GM12878 (cell line): ENCODE data around the gene TMEM72. TPM values are rescaled to one million over a fixed set of nuclear protein-coding genes. Genes with fewer than 3 reads are reported as not detected.
A peak's percentile ranks its signal among the peaks of the same experiment; 100 is the strongest.

Experiments
- BHLHE40 ChIP-seq, 2 experiments: fragments of 450-650 bp in 1 of 2; IDR thresholded peaks; 2 replicates each; pipeline ENCODE4 v1.6.1; 2011 to 2017; ENCODE audit warnings: low read depth in 2 of 2, borderline replicate concordance in 1 of 2, improper control_type of control experiment in 1 of 2, low read length in 1 of 2, mild to moderate bottlenecking in 1 of 2
- CTCF ChIP-seq, 3 experiments: IDR thresholded peaks in 2 of 3; conservative IDR thresholded peaks in 1 of 3; 2 replicates each; pipeline ENCODE4 v1.5.1; 2011; ENCODE audit warnings: low read depth in 3 of 3, low read length in 3 of 3, mild to moderate bottlenecking in 3 of 3, control low read depth in 2 of 3, moderate library complexity in 2 of 3, inconsistent platforms in 1 of 3, mixed read lengths in 1 of 3; ENCODE audit not compliant: control insufficient read depth in 2 of 3, insufficient read depth in 1 of 3; ENCODE audit errors: extremely low read depth in 1 of 3
- DPF2 ChIP-seq: fragments of 450-650 bp; IDR thresholded peaks from 2 replicates; pipeline ENCODE4 v1.6.1; 2017; ENCODE audit warnings: mild to moderate bottlenecking
- EED ChIP-seq: sonication (generic); IDR thresholded peaks from 2 replicates; pipeline ENCODE4 v1.6.1; 2016; ENCODE audit warnings: antibody characterized with exemption, low read depth
- IKZF1 ChIP-seq: fragments of 450-650 bp; conservative IDR thresholded peaks from 2 replicates; pipeline ENCODE4 v1.6.1; 2017; ENCODE audit warnings: antibody characterized with exemption, mild to moderate bottlenecking
- IKZF2 ChIP-seq, 2 experiments: fragments of 450-650 bp; IDR thresholded peaks; 2 replicates each; pipeline ENCODE4 v1.6.1; 2017; ENCODE audit warnings: mild to moderate bottlenecking in 2 of 2, moderate library complexity in 2 of 2
- IRF4 ChIP-seq: IDR thresholded peaks from 2 replicates; pipeline ENCODE4 v1.6.1; 2011; ENCODE audit warnings: low read depth, low read length
- JUNB ChIP-seq: IDR thresholded peaks from 2 replicates; pipeline ENCODE4 v1.6.1; 2016; ENCODE audit warnings: antibody characterized with exemption, mild to moderate bottlenecking
- MAX ChIP-seq: IDR thresholded peaks from 2 replicates; pipeline ENCODE4 v1.6.1; 2012; ENCODE audit warnings: low read depth, low read length, improper control_type of control experiment
- NR2C1 ChIP-seq: fragments of 450-650 bp; IDR thresholded peaks from 2 replicates; pipeline ENCODE4 v1.6.1; 2017; ENCODE audit warnings: antibody characterized with exemption, mild to moderate bottlenecking, moderate library complexity
- NR2F1 ChIP-seq: fragments of 450-650 bp; conservative IDR thresholded peaks from 2 replicates; pipeline ENCODE4 v1.6.1; 2017; ENCODE audit warnings: mild to moderate bottlenecking
- RB1 ChIP-seq: fragments of 450-650 bp; formaldehyde crosslinking; IDR thresholded peaks from 2 replicates; pipeline ENCODE4 v1.6.1; 2017; ENCODE audit warnings: mild to moderate bottlenecking, borderline replicate concordance
- TBL1XR1 ChIP-seq: IDR thresholded peaks from 2 replicates; pipeline ENCODE4 v1.6.1; 2012; ENCODE audit warnings: low read depth, low read length, improper control_type of control experiment
- TCF12 ChIP-seq: IDR thresholded peaks from 2 replicates; pipeline ENCODE4 v1.6.1; 2011; ENCODE audit warnings: low read depth, mild to moderate bottlenecking, low read length
- ZNF274 ChIP-seq: IDR thresholded peaks from one replicate; pipeline ENCODE4 v1.8.0; 2011; ENCODE audit not compliant: insufficient read length, insufficient read depth
- ZSCAN29 ChIP-seq: fragments of 450-650 bp; IDR thresholded peaks from 2 replicates; pipeline ENCODE4 v1.6.1; 2017; ENCODE audit warnings: mild to moderate bottlenecking, moderate library complexity
- polyA plus RNA-seq, 11 experiments: library from polyadenylated mRNA; depleted of rRNA in 4 of 11; unstranded in 6 of 11; stranded (reverse) in 5 of 11; fragments of >200 nt; fragmentation: Nextera tagmentation in 4 of 11; fragmentation: Illumina TruSeq in 1 of 11; extraction: Ambion mirVana in 4 of 11; extraction: Trizol in 1 of 11; gene quantifications; 1 replicate in 1 of 11; 2 replicates in 10 of 11; pipeline versions ENCODE4 v1.2.1 to v1.2.3, GENCODE V29; 2011 to 2016; ENCODE audit warnings: inconsistent platforms in 2 of 11, missing spikeins in 2 of 11, low read depth in 1 of 11
- total RNA-seq, 4 experiments: library from RNA; depleted of rRNA in 3 of 4; stranded (reverse); fragments of >200 nt in 3 of 4; fragmentation: Illumina TruSeq in 1 of 4; extraction: Trizol in 1 of 4; gene quantifications; 2 replicates each; pipeline versions ENCODE4 v1.2.1 to v1.2.3, GENCODE V29; 2013 to 2021

The TMEM72 gene
- total and polyA plus RNA-seq, 10 of the 15 experiments (the other 5 are each of a cell fraction or from before 2014, with no cell fraction given), result 0.12 TPM; not detected in 9

- peak; percentile 31 to 51 (median 35); a peak in 2 of 6 replicates for TF ChIP-seq CTCF (IDR thresholded peaks at IDR 0.05 in 2 of 3, conservative IDR thresholded peaks at IDR 0.05 in 1 of 3; ENCODE audit: control insufficient read depth in 2 of 3, extremely low read depth in 1 of 3, insufficient read depth in 1 of 3, low read depth in 3 of 3, low read length in 3 of 3)
- peak; percentile 75 for TF ChIP-seq NR2C1
- TF ChIP-seq DPF2, result peak; percentile 29; the same call in 1 of the 2 replicates
- peak; percentile 28 to 60; a peak in 3 of 4 replicates for TF ChIP-seq BHLHE40 (IDR thresholded peaks at IDR 0.05; ENCODE audit: borderline replicate concordance in 1 of 2, low read depth in 2 of 2, low read length in 1 of 2)
- no peak for TF ChIP-seq IRF4
- TF ChIP-seq ZNF274, result no peak
- TF ChIP-seq TBL1XR1, result peak; percentile 29; the same call in 1 of the 2 replicates
- TF ChIP-seq EED, result peak; percentile 82
- no peak for TF ChIP-seq ZSCAN29
- TF ChIP-seq TCF12, result peak; percentile 92
- 0 out of 2 replicates have a peak, but pooled peaks have one; percentile 33 for TF ChIP-seq NR2F1
- peak; percentile 84 for TF ChIP-seq IKZF1
- peak; percentile 77 to 78; a peak in 3 of 4 replicates for TF ChIP-seq IKZF2 (IDR thresholded peaks at IDR 0.05)
- TF ChIP-seq MAX, result 0 out of 2 replicates have a peak, but pooled peaks have one; percentile 17
- TF ChIP-seq JUNB, result peak; percentile 60
- 0 out of 2 replicates have a peak, but pooled peaks have one; percentile 15 for TF ChIP-seq RB1
These were observed 52.0 kb downstream of the TMEM72 start (continued) for GRCh38 chr10:44962870-44963738.
